Muscle layer of duodenum (tissue), 2 donors: ENCODE results near the gene KCNT1.

ENCODE experiments used
- H3K27ac ChIP-seq: one replicate; pipeline ENCODE4 v1.7.0; 2013; ENCODE audit warnings: mild to moderate bottlenecking, low read length
- H3K27me3 ChIP-seq: one replicate; pipeline ENCODE4 v1.7.0; 2013; ENCODE audit warnings: low read depth, mild to moderate bottlenecking, control low read depth, low read length
- H3K36me3 ChIP-seq, 2 donors: one replicate each; pipeline ENCODE4 v1.7.0; 2013; ENCODE audit warnings: low read length in 2 of 2, control low read depth in 1 of 2, mild to moderate bottlenecking in 1 of 2; ENCODE audit not compliant: insufficient read depth in 2 of 2, control insufficient read depth in 1 of 2
- H3K4me1 ChIP-seq, 2 donors: one replicate each; pipeline ENCODE4 v1.7.0; 2013; ENCODE audit warnings: low read length in 2 of 2, mild to moderate bottlenecking in 2 of 2, control low read depth in 1 of 2, moderate library complexity in 1 of 2; ENCODE audit not compliant: insufficient read depth in 2 of 2, control insufficient read depth in 1 of 2
- H3K4me3 ChIP-seq, 2 donors: one replicate each; pipeline ENCODE4 v1.7.0; 2013; ENCODE audit warnings: low read length in 2 of 2, low read depth in 1 of 2, mild to moderate bottlenecking in 1 of 2
- H3K9me3 ChIP-seq, 2 donors: one replicate each; pipeline ENCODE4 v1.7.0; 2013; ENCODE audit warnings: low read length in 2 of 2, control low read depth in 1 of 2, mild to moderate bottlenecking in 1 of 2; ENCODE audit not compliant: control insufficient read depth in 1 of 2
- donor health status: healthy.

Gene KCNT1

DNA sequence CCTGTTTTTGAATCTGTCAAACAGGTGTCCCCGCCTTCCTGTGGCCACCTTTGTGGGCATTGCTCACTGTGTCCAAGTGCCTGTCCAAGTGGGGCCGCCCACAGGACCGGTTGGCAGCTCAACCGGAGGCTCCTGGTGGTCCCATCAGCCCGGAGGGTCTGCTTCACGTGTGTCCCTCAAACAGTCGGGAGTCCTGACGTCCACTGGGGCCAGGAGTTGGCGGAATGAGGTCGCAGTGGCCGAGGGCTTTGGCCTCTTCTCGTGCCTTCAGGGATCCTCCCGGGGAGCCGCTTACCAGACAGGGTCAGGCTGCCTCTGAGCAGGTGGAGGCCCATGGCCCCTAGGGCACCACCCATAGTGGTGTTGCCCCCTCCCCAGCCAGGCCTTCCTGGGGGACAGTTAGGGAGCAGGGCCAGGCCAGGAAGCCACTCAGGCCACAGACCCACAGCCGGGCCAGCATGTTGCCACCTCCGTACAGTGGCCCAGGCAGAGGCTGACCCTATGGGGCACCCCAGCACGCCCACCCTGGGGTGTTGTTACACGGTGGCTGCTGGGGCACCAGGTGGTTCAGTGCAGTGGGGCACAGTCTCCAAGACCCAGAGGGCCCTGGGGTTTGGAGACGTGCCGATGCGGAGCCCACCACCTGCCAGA, 69.5 kb downstream of the KCNT1 start:
- H3K27ac ChIP-seq: no peak overlapping the region
- no peaks in the 10 kb centered on the region for H3K4me1 ChIP-seq
- no peaks in the 10 kb centered on the region for H3K36me3 ChIP-seq
- no peak overlapping the region for H3K4me3 ChIP-seq
- no peaks in the 10 kb centered on the region for H3K27me3 ChIP-seq
- peaks cover 0 to 6% of the 10 kb centered on the region in 2 donors for H3K9me3 ChIP-seq

DNA sequence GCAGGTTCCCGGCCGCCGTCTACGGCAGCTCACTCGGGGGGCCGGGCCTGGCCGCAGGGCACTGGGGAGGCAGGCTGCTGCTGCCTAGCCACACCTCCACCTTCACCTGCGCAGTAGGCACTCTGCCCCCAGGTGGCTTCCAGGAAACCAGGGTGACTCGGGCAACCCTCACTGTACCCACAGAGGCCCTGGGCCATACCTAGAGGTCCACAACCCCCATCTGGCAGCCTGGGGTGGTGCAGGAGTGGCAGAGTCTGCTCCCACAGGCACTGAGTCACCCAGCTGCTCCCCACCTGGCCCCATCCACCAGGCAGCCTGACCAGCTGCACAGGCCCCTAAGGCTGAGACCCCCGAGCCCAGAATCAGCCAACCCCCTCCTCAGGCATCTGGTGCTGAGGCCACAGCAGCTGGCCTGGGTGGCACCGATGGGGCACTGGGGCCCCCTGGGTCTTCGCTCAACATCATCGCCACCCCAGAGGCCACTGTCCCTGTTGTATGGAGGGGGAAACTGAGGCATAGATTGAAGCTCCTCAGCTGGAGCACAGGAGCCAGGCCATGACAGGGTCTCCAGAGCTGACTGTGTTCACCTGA, 70.2 kb downstream of the KCNT1 start:
- no peaks in the 10 kb centered on the region for H3K27me3 ChIP-seq
- H3K4me3 ChIP-seq: no peak overlapping the region
- H3K9me3 ChIP-seq: no peaks in the 10 kb centered on the region
- H3K27ac ChIP-seq: no peak overlapping the region
- no peaks in the 10 kb centered on the region for H3K4me1 ChIP-seq
- no peaks in the 10 kb centered on the region for H3K36me3 ChIP-seq

DNA sequence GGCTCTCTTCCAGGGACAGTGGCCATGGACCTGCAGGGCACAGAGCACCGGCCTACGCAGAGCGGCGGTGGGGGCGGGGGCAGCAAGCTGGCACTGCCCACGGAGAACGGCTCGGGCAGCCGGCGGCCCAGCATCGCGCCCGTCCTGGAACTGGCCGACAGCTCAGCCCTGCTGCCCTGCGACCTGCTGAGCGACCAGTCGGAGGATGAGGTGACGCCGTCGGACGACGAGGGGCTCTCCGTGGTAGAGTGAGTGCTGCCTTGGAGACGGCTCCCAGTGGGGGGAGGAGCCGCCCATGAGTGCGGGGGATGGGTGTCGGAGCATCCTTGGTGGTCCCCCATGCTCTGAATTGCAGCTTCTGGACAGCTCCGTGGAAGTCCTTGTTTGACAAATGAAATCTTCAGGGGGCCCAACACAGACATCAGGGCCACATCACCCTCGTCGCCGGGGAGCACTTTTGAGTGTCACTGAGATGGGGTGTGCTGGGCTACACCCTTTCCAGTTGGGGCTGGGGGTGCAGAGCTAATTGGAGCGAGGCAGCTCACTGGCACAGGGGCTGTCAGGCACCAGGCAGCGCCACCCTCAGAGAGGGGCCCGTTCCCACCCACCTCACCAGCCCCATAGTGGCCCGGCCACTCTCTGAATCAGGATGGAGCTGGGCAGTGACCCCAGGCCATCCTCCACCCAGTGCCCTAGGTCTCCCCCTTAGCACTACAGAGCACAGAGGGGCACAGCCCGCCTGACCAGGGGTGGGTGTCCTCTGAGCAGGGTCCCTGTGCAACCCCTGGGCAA, 70.9 kb downstream of the KCNT1 start:
- Histone ChIP-seq H3K4me3 (no peak overlapping the region), H3K27me3 (no peaks in the 10 kb centered on the region), H3K9me3 (no peaks in the 10 kb centered on the region), H3K27ac (no peak overlapping the region), H3K4me1 (no peaks in the 10 kb centered on the region), H3K36me3 (no peaks in the 10 kb centered on the region)

GRCh38 chr9:135773530-135774238, 71.7 kb downstream of the KCNT1 start:
- H3K9me3 ChIP-seq: no peaks in the 10 kb centered on the region
- no peaks in the 10 kb centered on the region for H3K4me1 ChIP-seq
- no peaks in the 10 kb centered on the region for H3K36me3 ChIP-seq
- no peak overlapping the region for H3K27ac ChIP-seq
- no peaks in the 10 kb centered on the region for H3K27me3 ChIP-seq
- no peak overlapping the region for H3K4me3 ChIP-seq

DNA sequence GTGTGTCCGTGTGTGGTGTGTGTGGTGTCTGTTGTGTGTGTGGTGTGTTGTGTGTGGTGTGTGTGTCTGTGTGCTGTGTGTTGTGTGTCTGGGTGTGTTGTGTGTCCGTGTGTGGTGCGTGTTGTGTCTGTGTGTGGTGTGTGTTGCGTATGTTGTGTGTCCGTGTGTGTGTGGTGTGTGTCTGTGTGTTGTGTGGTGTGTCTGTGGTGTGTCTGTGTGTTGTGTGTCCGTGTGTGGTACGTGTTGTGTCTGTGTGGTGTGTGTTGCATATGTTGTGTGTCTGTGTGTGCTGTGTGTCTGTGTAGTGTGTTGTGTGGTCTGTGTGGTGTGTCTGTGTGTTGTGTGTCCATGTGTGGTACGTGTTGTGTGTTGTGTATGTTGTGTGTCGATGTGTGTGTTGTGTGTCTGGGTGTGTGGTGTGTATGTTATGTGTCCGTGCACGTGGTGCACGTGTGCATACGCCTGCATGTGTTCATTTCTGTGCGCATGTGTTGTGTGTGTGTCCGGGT, 72.3 kb downstream of the KCNT1 start:
- Histone ChIP-seq H3K9me3 (no peaks in the 10 kb centered on the region), H3K36me3 (no peaks in the 10 kb centered on the region), H3K27me3 (no peaks in the 10 kb centered on the region), H3K4me1 (no peaks in the 10 kb centered on the region), H3K27ac (no peak overlapping the region), H3K4me3 (no peak overlapping the region)

GRCh38 chr9:135774794-135775525, 73.0 kb downstream of the KCNT1 start:
- H3K27me3 ChIP-seq: no peaks in the 10 kb centered on the region
- H3K27ac ChIP-seq: no peak overlapping the region
- H3K4me3 ChIP-seq: no peak overlapping the region
- H3K36me3 ChIP-seq: no peaks in the 10 kb centered on the region
- no peaks in the 10 kb centered on the region for H3K9me3 ChIP-seq
- H3K4me1 ChIP-seq: no peaks in the 10 kb centered on the region

GRCh38 chr9:135775911-135776310, 73.9 kb downstream of the KCNT1 start:
- H3K36me3 ChIP-seq: no peaks in the 10 kb centered on the region
- H3K9me3 ChIP-seq: no peaks in the 10 kb centered on the region
- no peak overlapping the region for H3K4me3 ChIP-seq
- no peak overlapping the region for H3K27ac ChIP-seq
- no peaks in the 10 kb centered on the region for H3K27me3 ChIP-seq
- no peaks in the 10 kb centered on the region for H3K4me1 ChIP-seq

- no peak overlapping the region for H3K27ac ChIP-seq
- H3K4me1 ChIP-seq: no peaks in the 10 kb centered on the region
- H3K9me3 ChIP-seq: no peaks in the 10 kb centered on the region
- H3K27me3 ChIP-seq: no peaks in the 10 kb centered on the region
- H3K36me3 ChIP-seq: no peaks in the 10 kb centered on the region
- no peak overlapping the region for H3K4me3 ChIP-seq
Observed at GRCh38 chr9:135776893-135777622, 75.1 kb downstream of the KCNT1 start.

DNA sequence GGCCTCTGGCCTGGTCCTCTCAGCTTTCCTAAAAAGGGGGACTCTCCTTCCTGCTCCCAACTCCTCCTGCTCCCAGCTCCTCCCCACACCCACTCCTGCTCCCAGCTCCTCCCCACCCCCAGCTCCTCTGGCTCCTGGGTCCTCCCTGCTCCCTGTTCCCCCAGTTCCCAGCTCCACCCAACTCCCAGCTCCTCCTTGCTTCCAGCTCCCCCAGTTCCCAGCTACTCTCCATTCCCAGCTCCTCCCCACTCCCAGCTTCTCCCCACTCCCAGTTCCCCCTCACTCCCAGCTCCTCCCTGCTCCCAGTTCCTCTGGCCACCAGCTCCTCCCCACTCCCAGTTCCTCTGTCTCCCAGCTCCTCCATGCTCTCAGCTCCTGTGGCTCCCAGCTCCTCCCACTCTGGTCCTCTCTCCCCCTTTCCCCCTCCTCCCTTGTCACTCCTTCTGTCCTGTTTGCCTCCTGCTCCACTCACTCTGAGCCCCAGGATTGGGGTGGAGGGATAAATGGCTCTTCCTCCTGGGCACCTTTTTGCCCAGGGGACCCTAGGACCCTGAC, 75.7 kb downstream of the KCNT1 start:
- no peak overlapping the region for H3K4me3 ChIP-seq
- no peaks in the 10 kb centered on the region for H3K27me3 ChIP-seq
- H3K9me3 ChIP-seq: no peaks in the 10 kb centered on the region
- H3K27ac ChIP-seq: no peak overlapping the region
- H3K4me1 ChIP-seq: no peaks in the 10 kb centered on the region
- H3K36me3 ChIP-seq: no peaks in the 10 kb centered on the region

- H3K27ac ChIP-seq: no peak overlapping the region
- no peaks in the 10 kb centered on the region for H3K36me3 ChIP-seq
- no peaks in the 10 kb centered on the region for H3K4me1 ChIP-seq
- H3K27me3 ChIP-seq: no peaks in the 10 kb centered on the region
- no peaks in the 10 kb centered on the region for H3K9me3 ChIP-seq
- H3K4me3 ChIP-seq: no peak overlapping the region
Observed at GRCh38 chr9:135778421-135778820, 76.4 kb downstream of the KCNT1 start.
